CMK (cell line): ENCODE results near the gene CYP2A6.
"Not testable (repeated sequence)": the region's sequence is repeated elsewhere in the genome, so short reads cannot be mapped to it uniquely, and the experiment has no call there.

Source experiments
- DNase-seq: peaks from one replicate; pipeline ENCODE4 v3.0.0-alpha.2; 2010; ENCODE audit warnings: low read depth

The CYP2A6 gene

GRCh38 chr19:40818480-40819399 is 31.5 kb downstream of the CYP2A6 start:
- DNase-seq: not testable (repeated sequence)

- DNase-seq: no peak
Observed at GRCh38 chr19:40815223-40815622, 35.0 kb downstream of the CYP2A6 start.

GRCh38 chr19:40813182-40813581 is 37.1 kb downstream of the CYP2A6 start:
- DNase-seq: no peak

- not testable (repeated sequence) for DNase-seq
Observed at GRCh38 chr19:40812571-40812970, 37.7 kb downstream of the CYP2A6 start.

- no peak for DNase-seq
Observed at GRCh38 chr19:40811478-40812341, 38.5 kb downstream of the CYP2A6 start.

- peak; percentile 70 for DNase-seq
Observed at GRCh38 chr19:40810649-40811408, 39.4 kb downstream of the CYP2A6 start.

- DNase-seq: no peak
Observed at GRCh38 chr19:40810160-40810559, 40.1 kb downstream of the CYP2A6 start.

GRCh38 chr19:40809358-40810086 is 40.7 kb downstream of the CYP2A6 start:
- DNase-seq: no peak

- no peak for DNase-seq
Observed at GRCh38 chr19:40808497-40808896, 41.8 kb downstream of the CYP2A6 start.

- DNase-seq: no peak
Observed at GRCh38 chr19:40808021-40808325, 42.3 kb downstream of the CYP2A6 start.

GRCh38 chr19:40807147-40808020 is 42.9 kb downstream of the CYP2A6 start:
- DNase-seq: no peak

- peak; percentile 53 for DNase-seq
Observed at GRCh38 chr19:40806423-40807146, 43.7 kb downstream of the CYP2A6 start.

- DNase-seq: no peak
Observed at GRCh38 chr19:40805258-40805868, 44.9 kb downstream of the CYP2A6 start.

- no peak for DNase-seq
Observed at GRCh38 chr19:40804783-40805242, 45.4 kb downstream of the CYP2A6 start.

- no peak for DNase-seq
Observed at GRCh38 chr19:40803857-40804782, 46.1 kb downstream of the CYP2A6 start.

GRCh38 chr19:40803170-40803856 is 46.9 kb downstream of the CYP2A6 start:
- no peak for DNase-seq

- DNase-seq: no peak
Observed at GRCh38 chr19:40802300-40803169, 47.7 kb downstream of the CYP2A6 start.
